Activated CD4-positive, alpha-beta T cell treated with anti-CD3 and anti-CD28 coated beads, Interleukin-10, Interleukin-2, amounts not matched to agents 100 ng/mL and 50 ng/mL, durations not matched to agents 16 hours and 8 hours (primary cell): Measurements from ENCODE around the gene TNRC18.
"Not testable (repeated sequence)": the region's sequence is repeated elsewhere in the genome, so short reads cannot be mapped to it uniquely, and the experiment has no call there.

Source experiments
- DNase-seq: peaks from one replicate; pipeline ENCODE4 v3.0.0-alpha.2; 2020

The TNRC18 gene

GRCh38 chr7:5423306-5423975, at the start of gene TNRC18:
TNRC18 (minus strand) TSS chr7:5423834; CDS start chr7:5421246, 2,588 bp downstream.
- no peak for DNase-seq

DNA sequence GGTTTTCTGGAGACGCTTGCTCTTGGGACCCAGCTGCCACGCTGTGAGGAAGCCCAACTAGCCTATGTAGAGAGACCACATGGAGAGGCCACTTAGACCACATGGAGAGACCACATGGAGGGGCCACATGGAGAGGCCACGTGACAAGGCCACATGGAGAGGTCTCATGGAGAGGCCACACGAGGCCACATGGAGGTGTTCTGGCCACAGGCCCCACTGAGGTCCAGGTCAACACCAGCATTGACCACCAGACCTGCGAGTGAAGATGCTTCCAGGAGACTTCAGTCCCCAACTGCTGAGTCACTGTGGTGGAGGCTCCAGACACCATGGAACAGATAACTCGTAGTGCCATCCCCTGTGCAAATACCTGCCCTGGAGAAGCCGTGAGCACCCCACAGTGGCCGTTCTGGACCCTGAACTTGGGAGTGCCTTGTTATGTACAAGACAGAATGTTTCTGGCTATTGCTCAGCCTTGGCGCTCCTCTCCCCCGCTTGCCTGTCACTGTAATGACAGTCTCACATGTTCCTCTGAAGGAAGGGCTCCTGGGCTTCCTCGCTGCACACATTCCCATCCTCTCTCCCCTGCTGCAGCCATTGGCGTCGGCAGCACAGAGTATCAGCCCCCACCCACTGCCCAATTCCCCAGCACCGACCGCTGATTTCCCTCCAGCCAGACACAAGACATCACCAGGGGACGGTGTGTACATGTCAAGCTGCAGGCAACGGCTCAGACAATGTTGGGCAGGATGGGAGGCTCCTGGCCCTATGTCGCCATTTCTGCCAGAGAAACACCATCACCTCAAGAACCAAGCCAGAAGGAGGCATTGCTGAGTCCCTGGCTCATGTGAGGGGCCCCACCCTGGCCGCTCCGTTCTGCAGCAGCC, 49.0 kb upstream of the TNRC18 start:
- no peak for DNase-seq

DNA sequence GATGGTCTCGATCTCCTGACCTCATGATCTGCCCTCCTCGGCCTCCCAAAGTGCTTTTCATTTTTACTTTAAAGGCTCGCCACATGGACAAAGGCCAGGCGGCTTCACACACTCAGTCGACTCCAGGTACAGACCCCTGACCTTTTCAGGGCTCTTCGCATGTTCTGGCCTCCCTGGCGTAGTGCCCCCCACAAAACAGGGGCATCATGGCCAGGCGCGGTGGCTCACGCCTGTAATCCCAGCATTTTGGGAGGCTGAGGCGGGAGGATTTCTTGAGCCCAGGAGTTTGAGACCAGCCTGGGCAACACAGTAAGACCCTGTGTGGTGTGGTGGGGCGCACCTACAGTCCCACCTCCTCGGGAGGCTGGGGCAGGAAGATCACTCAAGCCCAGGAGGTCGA, 48.0 kb upstream of the TNRC18 start:
- not testable (repeated sequence) for DNase-seq

DNA sequence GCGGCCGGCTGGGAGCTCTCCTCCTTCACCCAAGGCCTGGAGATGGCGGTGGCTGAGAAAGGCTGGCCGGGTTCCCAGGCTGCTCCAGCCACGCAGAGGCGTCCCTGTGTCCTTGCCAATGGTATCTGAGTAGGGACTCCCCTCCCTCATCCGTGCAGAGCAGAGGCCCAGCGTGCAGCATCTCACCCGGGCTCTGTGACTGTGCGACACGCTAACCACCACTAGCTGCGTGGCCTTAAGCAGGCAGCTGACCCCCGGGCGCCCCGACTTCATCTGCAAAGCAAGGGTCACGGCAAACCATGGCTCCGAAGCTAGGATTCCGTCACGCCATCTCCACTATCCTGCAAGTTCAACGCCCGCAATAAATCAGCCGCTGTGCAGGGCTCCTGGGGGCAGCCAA, 47.2 kb upstream of the TNRC18 start:
- DNase-seq, result no peak

- no peak for DNase-seq
Observed at GRCh38 chr7:5470167-5470532, 46.5 kb upstream of the TNRC18 start.

DNA sequence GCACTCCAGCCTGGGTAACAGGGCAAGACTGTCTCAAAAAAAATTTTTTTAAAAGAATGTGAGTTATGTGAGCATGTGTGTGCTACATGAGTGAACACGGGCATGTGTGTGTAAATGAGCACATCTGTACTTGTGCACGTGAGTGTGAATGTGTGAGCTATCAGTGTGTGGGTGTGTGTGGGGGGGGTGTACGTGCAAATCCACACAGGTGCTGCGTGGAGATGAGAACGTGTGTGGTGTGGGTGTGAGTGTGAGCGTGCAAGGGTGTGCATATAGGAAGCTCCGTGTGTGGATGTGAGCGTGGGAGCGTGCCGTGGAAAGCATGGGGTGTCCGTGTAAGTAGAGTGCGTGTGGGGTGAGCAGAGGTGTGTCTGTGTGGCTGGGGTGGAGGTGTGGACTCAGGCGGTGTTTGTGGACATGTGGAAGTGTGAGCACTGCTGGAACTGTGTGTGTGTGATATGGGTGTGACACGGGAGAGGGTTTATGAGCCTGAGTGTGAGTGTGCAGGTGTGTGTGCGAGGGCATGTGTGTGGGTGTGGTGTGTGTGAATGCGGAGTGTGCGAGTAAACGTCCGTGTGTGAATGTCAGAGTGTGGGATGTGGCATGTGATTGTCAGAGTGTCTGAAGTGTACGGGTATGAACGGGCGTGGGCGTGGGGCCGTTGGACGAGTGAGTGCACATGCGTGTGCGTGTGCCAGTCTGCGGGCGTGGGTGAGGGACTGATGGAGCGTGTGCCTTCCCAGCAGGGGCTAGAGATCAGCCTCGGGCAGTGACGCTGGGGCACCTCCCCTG, 45.9 kb upstream of the TNRC18 start:
- DNase-seq, result no peak

- DNase-seq, result no peak
Observed at GRCh38 chr7:5467645-5468044, 44.0 kb upstream of the TNRC18 start.

DNA sequence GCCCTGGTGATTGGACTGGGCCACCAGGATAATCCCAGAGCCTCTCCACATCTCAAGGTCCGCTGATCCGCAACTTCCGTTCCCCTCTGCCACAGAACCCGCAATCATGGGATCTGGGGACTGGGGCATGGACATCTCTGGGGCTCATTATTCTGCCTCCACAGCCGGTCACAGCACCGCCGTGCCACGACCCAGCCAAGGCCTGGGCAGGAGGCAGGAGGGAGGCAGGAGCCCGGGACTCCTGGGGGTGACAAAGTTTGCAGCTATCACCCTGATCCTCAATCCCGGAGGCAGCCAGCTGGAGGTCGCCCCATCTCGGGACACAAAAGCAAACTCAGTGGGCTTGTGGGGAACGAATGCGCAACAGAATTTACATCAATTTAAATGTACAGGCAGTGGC, 42.9 kb upstream of the TNRC18 start:
- no peak for DNase-seq

DNA sequence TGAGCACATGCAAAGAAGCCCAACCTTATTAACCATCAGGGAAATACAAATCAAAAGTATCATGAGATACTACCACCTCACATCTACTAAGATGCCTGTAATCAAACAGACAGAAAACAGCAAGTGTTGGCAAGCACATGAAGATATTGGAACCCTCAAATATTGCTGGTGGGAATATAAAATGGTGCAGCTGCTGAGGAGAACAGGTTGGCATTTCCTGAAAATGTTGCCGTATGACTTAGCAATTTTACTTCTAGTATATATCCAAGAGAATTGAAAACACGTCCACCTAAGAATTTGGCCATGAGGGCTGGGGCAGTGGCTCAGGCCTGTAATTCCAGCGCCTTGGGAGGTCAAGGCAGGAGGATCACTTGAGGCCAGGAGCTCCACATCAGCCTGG, 39.4 kb upstream of the TNRC18 start:
- DNase-seq, result no peak

GRCh38 chr7:5462216-5462615, 38.6 kb upstream of the TNRC18 start:
- peak; percentile 18 for DNase-seq

DNA sequence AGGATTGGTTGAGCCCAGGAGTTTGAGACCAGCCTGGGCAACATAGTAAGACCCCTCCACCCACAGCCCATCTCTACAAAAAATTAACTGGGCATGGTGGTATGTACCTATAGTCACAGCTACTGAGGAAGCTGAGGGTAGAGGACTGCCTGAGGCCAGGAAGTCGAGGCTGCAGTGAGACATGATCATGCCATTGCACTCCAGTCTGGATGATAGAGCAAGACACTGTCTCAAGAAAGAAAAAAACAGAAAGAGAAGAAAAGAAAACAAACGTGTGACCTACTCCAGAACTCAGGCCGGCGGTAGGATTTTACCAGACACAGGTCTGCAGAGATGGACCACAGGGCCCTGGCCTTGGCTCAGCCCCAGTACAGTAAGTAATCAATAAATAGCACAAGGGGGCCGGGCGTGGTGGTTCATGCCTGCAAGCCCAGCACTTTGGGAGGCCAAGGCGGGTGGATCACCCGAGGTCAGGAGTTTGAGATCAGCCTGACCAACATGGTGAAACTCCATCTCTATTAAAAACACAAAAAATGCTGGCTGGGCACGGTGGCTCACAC, 35.4 kb upstream of the TNRC18 start:
- no peak for DNase-seq

- no peak for DNase-seq
Observed at GRCh38 chr7:5457245-5457735, 33.7 kb upstream of the TNRC18 start.

GRCh38 chr7:5456409-5456808, 32.8 kb upstream of the TNRC18 start:
- no peak for DNase-seq

GRCh38 chr7:5455581-5456219, 32.1 kb upstream of the TNRC18 start:
- no peak for DNase-seq

GRCh38 chr7:5455175-5455574, 31.5 kb upstream of the TNRC18 start:
- no peak for DNase-seq

DNA sequence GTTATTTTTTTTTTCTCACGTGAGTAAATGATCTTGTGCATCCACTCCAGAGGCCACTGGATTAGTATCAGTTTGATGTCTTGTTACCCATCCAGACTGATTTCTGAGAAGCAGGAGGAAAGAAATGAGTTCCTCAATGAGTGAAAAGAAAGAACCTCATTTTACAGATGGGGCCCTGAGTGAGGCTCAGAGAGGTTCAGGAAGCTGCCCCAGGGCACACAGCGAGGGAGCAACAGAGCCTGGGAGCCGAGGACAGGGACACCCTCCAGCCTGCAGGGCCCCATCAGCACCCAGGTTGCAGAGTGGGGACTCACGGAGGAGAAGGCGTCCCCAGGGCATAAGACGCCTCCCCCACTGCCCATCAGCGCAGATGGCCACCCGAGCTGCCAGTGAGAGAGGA, 30.9 kb upstream of the TNRC18 start:
- no peak for DNase-seq

DNA sequence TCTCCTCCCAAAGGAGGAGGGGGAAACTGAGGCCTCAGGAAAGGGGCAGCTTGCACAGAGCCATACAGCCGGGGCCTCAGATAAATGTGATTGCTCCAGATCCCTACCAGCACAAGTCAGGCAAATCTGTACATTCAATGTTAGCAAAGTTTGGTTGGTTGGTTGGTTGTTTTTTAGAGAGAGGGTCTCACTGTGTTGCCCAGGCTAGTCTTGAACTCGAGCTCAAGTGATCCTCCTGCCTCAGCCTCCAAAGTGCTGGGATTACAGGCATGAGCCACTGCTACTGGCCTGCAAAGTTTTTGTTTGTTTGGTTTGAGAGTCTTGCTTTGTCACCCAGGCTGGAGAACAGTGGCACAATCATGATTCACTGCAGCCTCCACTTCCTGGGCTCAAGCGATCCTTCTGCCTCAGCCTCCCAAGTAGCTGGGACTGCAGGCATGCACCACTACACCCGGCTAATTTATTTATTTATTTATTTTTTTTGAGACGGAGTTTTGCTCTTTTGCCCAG, 30.0 kb upstream of the TNRC18 start:
- no peak for DNase-seq

DNA sequence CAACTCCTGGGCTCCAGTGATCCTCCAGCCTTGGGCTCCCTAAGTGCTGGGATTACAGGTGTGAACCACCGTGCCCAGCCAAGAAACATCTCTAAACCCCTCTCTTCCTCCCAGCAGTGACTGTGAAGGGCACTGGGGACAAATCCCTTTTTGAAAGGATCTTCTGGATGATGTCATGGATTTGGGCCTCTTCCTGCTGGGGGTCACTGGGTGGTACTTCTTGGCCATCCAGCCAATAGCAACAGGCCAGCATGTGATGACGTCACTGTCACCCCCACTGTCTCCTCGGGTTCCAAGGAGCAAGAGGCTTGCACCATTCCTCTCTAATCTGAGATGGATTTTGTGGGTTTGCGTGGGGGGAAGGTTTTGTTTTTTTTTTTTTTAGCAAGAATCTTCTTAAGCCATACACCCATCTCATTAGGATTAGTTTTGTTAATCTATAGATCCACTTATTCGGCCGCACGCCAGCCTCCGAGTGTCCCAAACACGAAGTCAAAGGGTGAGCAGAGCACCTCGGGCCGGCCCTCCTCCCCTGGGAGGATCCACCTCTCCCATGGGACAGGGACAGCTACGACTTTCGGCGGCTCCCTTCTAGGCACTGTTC, 29.4 kb upstream of the TNRC18 start:
- no peak for DNase-seq

GRCh38 chr7:5452470-5452899, 28.9 kb upstream of the TNRC18 start:
- DNase-seq, result no peak

DNA sequence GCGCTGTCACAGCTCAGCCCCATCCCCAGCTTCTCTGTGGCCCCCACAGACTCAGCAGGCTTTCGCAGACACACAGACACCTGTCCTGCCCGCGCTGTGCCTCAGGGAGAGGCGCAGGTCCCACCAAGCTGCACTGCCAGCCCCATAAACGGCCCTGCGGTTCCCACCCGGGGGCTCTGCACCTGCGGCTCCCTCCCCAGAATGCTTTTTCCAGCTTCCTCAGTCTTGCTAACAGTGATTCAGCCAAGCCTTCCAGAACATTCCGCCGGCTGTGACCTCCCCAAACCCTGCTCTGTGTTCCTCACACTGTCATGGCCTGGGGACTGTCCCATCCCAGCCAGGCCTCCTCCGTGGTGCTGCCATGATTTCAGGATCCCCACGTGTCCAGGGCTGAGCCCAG, 27.8 kb upstream of the TNRC18 start:
- no peak for DNase-seq

DNA sequence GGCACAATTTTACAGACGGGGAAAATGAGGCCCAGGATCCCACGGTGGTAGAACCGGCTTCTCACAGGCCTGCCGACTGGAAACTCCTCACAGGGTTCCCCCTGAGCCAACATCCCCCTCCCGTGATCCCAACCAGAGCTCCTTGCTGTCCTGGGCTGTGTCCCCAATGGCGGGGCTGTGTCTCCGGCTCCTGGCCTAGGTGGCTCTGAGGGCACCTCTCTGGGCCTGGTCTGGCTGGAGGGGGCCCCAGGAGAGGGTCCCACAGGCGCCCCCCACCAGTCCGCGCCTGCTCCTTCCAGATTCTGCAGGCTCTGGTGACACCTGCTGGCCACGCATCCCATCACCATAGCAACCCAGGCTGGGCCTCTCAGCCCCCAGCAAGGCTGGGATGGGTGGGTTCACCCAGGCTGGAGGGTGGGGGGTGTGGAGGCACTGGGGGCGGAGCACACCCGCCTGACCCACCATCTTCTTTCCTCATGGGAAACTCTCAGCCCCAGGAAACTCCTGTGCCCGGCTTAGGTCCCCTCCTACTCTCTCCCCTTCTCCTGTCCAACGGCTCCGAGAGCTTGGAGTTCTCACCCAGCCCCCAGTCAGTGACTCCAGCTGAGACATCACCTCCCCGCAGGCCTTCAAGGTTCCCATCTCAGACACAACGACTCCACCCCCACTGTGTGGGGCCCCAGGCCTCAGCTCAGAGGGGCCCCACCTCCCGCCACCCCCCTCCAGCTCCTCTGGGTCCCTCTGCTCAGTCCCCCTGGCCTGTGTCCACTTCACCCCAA, 27.1 kb upstream of the TNRC18 start:
- peak; percentile 31 for DNase-seq
